HG02623 (cell line): ENCODE measurements around the gene GNG8.

Experiments used
- ATAC-seq: cut with Tn5 transposase; IDR thresholded peaks from one replicate; pipeline ENCODE4 v1.9.1; 2021; ENCODE audit warnings: moderate library complexity; ENCODE audit not compliant: unreplicated experiment

Gene GNG8

DNA sequence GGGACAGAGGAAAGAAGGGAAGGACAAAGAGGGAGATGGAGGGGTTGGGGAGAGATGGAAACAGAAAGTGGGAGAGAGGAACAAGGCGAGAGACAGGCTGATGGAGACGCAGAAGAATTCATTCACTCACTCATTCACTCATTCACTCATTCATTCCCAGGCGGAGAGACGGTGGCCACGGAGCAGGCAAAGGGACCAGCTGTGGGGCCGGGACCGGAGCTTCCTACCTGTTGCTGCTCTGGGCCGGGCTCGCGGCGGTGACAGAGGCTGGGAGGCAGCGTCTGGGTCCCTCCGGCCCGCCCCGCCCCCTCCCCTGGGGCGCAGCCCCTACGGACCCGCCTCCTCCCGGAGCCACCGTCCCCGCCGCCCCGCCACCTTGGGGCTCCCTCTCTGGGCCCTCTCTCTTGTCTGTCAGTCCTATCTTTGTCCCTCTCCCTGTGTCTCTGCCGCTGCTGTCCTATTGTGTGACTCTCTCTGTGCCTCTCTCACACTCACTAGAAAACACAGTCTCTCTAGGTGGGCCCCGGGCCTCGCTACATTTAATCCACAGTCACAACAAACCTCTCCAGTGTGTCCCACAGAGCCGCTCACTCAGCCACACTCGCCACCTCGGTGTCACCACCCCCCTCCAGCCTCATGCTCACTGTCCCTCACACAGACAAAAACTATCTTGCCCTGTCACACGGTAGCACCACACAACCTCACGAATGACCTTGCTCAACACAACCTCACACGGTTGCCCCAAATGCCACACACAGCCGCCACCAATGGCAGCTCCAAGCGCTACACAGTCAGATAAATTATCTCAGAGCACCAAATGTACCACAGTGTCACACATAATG, at the start of gene GNG8:
GNG8 (minus strand) TSS at position 283 of the 842 bp plus-strand sequence. CDS start 1,520 bp downstream, outside the sequence.
- ATAC-seq: no peak

DNA sequence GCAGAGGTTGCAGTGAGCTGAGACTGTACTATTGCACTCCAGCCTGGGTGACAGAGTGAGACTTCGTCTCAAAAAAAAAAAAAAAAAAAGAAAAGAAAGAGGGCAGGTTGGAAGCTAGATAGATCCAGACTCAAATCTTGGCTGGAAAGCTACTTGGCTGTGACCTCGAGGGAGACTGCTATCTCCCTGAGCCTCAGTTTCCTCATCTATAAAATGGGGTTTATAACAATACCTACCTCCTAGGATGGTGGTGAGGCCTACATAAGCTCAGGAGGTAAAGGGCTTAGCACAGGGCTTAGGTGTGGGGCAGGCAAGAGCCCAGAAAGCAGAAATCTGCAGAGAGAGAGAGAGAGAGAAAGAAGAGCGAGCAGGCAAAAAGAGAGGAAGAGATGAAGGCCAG, 49.2 kb upstream of the GNG8 start:
- no peak for ATAC-seq

- ATAC-seq: no peak
Observed at GRCh38 chr19:46678110-46678732, 42.2 kb upstream of the GNG8 start.

GRCh38 chr19:46674416-46675178, 38.6 kb upstream of the GNG8 start:
- no peak for ATAC-seq

GRCh38 chr19:46670813-46671212, 34.8 kb upstream of the GNG8 start:
- no peak for ATAC-seq

GRCh38 chr19:46668662-46669061, 32.7 kb upstream of the GNG8 start:
- ATAC-seq: no peak

DNA sequence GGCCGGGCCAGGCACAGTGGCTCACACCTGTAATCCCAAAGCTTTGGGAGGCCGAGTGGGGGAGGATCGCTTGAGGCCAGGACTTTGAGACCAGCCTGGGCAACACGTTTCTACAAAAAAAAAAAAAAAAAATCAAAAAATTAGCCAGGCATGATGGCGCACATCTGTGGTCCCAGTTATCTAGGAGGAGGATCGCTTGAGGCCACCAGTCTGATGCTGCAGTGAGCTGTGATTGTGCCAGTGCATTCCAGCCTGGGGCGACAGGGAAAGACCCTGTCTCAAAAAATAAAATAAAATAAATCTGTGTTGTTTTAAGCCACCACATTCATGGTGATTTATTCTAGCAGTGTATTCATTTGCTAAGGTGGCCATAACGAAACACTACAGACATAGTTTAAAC, 29.1 kb upstream of the GNG8 start:
- ATAC-seq: no peak

DNA sequence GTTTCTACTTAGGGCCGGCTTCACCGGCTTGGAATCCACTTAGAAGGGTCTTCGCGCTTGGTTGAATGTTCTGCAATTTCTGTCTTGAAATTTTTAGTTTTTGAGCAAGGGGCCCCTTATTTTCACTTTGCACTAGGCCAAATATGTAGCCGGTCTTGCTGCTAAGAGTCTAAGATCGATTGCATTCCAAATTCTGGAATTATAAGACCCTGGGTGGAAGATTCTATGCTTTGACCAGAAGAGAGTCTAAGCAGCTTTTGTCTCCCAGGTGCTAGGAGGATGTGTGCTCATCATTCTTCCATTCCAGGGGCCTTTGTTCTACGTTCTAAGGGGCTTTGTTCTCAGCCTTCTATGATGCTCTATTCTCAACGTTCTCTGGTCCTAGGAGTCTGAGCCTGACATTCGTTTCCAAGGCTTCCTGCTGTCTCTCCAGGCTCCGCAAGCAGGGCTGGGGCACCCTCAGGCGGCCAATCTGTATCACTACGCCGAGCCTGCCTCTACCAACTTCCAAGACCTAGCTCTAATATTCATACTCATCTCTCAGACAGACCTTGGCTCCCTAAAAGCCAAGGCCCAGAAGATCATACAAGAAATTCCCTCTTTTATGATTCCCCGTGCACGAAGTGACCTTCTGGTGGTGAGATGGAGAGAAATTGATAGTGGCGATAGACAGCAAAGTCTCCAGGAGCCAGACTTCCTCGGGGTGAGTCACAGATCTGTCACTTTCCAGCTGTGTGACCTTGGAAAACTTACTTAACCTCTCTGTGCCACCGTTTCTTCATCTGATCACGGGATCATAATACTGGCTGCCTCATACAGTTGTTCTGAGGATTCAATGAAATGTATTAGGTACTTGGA, 26.0 kb upstream of the GNG8 start:
- ATAC-seq: no peak

- ATAC-seq: peak; percentile 87
Observed at GRCh38 chr19:46661020-46661731, 25.2 kb upstream of the GNG8 start, which contains the start of gene DACT3. Gene DACT3 (minus strand): TSS chr19:46661182. CDS start chr19:46661064, 118 bp downstream.

DNA sequence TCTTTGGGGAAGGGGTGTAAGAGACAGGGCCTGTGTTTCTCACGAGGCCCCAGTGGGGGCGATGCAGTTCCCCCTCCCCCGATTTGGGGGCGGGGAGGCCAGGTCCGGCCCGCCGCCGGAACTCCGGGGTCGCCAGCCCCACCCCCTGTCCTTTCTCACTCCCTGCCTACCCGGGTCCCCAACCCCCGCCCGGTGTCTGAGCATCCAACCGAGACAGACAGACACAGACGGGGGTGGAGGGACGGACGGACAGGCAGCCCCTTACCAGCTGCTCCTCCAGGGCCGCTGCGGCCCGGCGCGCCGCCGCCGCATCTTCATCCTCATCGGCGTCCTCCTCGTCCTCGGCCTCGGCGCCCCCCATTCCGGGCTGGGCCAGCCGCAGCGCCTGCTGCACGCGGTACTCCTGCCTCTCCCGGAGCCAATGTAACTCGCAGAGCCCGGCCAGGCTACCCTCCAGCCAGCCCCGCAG, 24.6 kb upstream of the GNG8 start:
- ATAC-seq: peak; percentile 4

DNA sequence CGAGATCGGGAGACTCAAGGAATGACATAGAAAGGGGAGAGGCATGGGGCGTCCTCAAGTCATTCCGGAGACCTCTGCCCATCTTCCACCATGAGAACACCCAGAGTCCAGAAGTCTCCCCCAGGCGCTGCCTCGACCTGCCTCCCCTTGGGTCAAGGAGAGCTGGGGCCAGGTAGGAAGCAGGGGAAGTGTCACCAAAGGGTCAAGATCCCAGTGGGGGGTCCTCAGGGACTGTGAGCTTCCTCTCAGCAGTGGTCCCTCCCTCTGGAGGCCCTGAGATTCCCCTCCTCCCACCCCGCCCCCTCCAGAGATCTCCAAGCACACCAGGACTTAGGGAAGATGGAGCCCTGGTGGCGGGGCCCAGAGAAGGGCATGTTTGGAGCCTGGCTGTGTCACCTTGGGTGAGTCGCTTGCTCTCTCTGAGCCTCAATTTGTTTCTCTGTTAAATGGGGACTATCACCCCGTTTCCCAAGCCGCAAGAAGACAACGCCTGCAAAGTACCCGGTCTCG, 24.1 kb upstream of the GNG8 start:
- ATAC-seq: no peak

GRCh38 chr19:46659151-46660007, 23.4 kb upstream of the GNG8 start:
- no peak for ATAC-seq

DNA sequence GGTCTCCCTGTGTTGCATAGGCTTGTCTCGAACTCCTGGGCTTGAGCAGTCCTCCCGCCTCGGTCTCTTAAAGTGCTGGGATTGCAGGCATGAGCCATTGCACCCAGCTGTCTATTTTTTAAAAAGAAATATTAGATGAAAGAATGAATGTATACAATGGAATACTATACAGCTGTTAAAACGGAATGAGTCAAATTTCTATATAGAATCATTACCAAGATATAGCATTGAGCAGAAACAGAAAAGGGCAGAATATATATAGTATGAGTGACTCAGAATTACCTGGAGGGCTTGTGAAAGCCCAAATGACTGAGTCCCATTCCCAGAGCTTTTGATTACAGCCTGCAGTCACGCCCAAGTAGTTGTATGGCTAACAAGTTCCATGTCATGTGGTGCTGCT, 20.5 kb upstream of the GNG8 start:
- no peak for ATAC-seq

GRCh38 chr19:46654621-46655152, 18.7 kb upstream of the GNG8 start:
- ATAC-seq: no peak

DNA sequence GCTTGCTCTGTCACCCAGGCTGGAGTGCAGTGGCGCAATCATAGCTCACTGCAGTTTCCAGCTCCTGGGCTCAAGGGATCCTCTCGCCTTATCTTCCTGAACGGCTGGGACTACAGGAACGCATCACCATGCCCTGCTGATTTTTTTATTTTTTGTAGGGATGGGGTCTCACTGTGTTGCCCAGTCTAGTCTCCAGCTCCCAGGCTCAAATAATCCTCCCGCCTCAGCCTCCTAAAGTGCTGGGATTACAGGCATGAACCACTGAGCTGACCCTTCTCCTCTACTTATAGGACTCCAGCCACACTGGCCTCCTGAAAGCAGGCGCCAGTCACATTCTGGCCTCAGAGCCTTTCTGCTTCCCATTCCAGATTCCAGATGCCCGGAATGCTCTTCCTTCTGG, 14.4 kb upstream of the GNG8 start:
- no peak for ATAC-seq

- no peak for ATAC-seq
Observed at GRCh38 chr19:46648961-46649960, 13.3 kb upstream of the GNG8 start.
